ENCODE results near the gene KIAA1217. TPM values are rescaled to one million over a fixed set of nuclear protein-coding genes. Genes with fewer than 3 reads are reported as not detected.

Gene KIAA1217
- total and polyA plus RNA-seq, 2 of the 4 experiments (the other 2 are of a cell fraction), result 3.4 to 4.4 TPM

DNA sequence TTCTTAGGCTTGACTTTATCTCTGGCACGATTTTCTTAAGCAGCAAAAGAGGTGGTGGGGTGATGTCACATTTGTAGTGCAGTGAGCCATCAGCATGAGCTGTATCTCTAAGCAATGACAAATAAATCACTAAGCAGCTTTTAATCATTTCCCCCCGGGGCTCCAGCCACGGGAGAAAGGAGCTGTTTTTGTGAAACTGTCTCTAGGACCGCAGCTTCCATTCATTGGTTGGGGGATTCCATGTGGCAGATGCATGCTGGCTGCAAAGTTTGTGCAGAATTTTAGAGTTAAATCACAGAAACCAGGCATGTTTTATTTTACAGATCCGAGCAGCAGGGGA lies 464 bp downstream of the KIAA1217 start:
- in situ Hi-C loops (cut with MboI; ENCODE audit: low sequenced_read_pairs), result loop anchor here (25.0 kb wide), 1 partner anchor 1047 kb away; no protein-coding TSS in a partner anchor
- intact Hi-C loops (cut with micrococcal nuclease), result loop anchor here (5.0 kb wide), 1 partner anchor 153 kb away; no protein-coding TSS in a partner anchor
- Histone ChIP-seq H3K4ac (ENCODE audit: low read depth, low read length) (no peak overlapping the region), H4K91ac (ENCODE audit: insufficient read depth, low read depth, low read length) (no peak overlapping the region), H3K56ac (ENCODE audit: extremely low read depth, insufficient read depth, low read length) (no peak overlapping the region), H2BK20ac (ENCODE audit: low read depth, low read length) (no peak overlapping the region), H2AK5ac (ENCODE audit: low read depth, low read length) (no peak overlapping the region), H3K27me3 (ENCODE audit: control insufficient read depth, insufficient read depth, low read length) (peaks cover 3% of the 10 kb centered on the region; the same call in 1 of the 2 replicates), H2BK120ac (ENCODE audit: low read depth, low read length) (no peak overlapping the region), H3K4me2 (ENCODE audit: low read depth, low read length) (peak overlapping the region; percentile 58), H3K9ac (ENCODE audit: low read depth, low read length) (peak overlapping the region; percentile 2; the same call in 1 of the 2 replicates), H3K4me3 (ENCODE audit: insufficient read depth, low read depth, low read length) (peak overlapping the region; percentile 13), H3K9me3 (ENCODE audit: control insufficient read depth, insufficient read depth, low read length) (no peaks in the 10 kb centered on the region), H2AFZ (replicated peaks; ENCODE audit: low read length, poor library complexity) (peak overlapping the region; percentile 74), H2BK5ac (ENCODE audit: low read depth, low read length, poor library complexity, severe bottlenecking) (no peak overlapping the region), H2AK9ac (replicated peaks; ENCODE audit: low read depth, low read length, poor library complexity) (no peak overlapping the region), H4K5ac (ENCODE audit: low read depth, low read length) (no peak overlapping the region), H4K8ac (ENCODE audit: low read depth in 2 of 2, low read length in 2 of 2) (no peak overlapping the region), H3K9me1 (ENCODE audit: insufficient read depth, low read length) (0 out of 2 replicates have a peak, but pooled peaks cover 3% of the 10 kb centered on the region), H3K79me1 (ENCODE audit: low read depth in 1 of 2, low read length in 2 of 2) (no peaks in the 10 kb centered on the region), H3K18ac (ENCODE audit: low read depth, low read length) (no peak overlapping the region), H2BK15ac (ENCODE audit: low read depth, low read length) (no peak overlapping the region), H3K4me1 (ENCODE audit: control insufficient read depth, insufficient read depth, low read length) (peaks cover 4% of the 10 kb centered on the region; the same call in 1 of the 2 replicates), H3K27ac (ENCODE audit: insufficient read depth, low read length) (no peak overlapping the region), H4K20me1 (ENCODE audit: insufficient read depth, low read length) (no peaks in the 10 kb centered on the region), H3K14ac (replicated peaks; ENCODE audit: low read depth, low read length) (no peak overlapping the region), H3K23ac (ENCODE audit: low read depth, low read length) (no peak overlapping the region), H3K36me3 (ENCODE audit: control insufficient read depth, insufficient read depth, low read length) (no peaks in the 10 kb centered on the region)
- no peak for TF ChIP-seq RCOR1 (IDR thresholded peaks at IDR 0.05; ENCODE audit: insufficient replicate concordance, low read length)
- TF ChIP-seq CEBPB (IDR thresholded peaks at IDR 0.05; ENCODE audit: low read depth, low read length), result peak; percentile 24; the same call in 1 of the 2 replicates
- ATAC-seq (ENCODE audit: low read depth) (peak; percentile 55), DNase-seq (peak; percentile 44)
- CTCF ChIA-PET, result interaction anchor here (0.6 to 1.4 kb wide), 2 partner anchors 151 to 209 kb away, joined by 4 to 13 read pairs; no protein-coding TSS in a partner anchor
- WGBS, 2 experiments (ENCODE audit: extremely low coverage in 2 of 2, insufficient read length in 1 of 2), result no CpG with 5 or more reads among the region's 5 CpGs
- BruUV-seq (replicated peaks), result no TSS peak
- dilution Hi-C loops (cut with HindIII; ENCODE audit: low sequenced_read_pairs, unreplicated experiment), result no loop called here
- POLR2A ChIA-PET (ENCODE audit: unreplicated experiment), result no interaction called here
